Measurements from ENCODE around the gene SORBS2.

Gene SORBS2

GRCh38 chr4:185752872-185753271 is 59.1 kb downstream of the SORBS2 start:
- Histone ChIP-seq H3K79me2 (ENCODE audit: control insufficient read depth, insufficient read depth, low read length) (no peaks in the 10 kb centered on the region), H3K4me2 (ENCODE audit: low read length) (no peak overlapping the region), H3K27me3 (ENCODE audit: insufficient read depth, low read length, poor library complexity) (no peaks in the 10 kb centered on the region), H3K23ac (ENCODE audit: low read length) (no peak overlapping the region), H3K18ac (ENCODE audit: low read length) (no peak overlapping the region), H4K8ac (ENCODE audit: low read depth, low read length) (no peak overlapping the region), H2BK120ac (ENCODE audit: low read depth, low read length) (no peak overlapping the region), H3K9ac (ENCODE audit: low read length) (no peak overlapping the region), H3K4me1 (ENCODE audit: control insufficient read depth, low read depth, low read length) (peaks cover 2% of the 10 kb centered on the region), H2AK5ac (ENCODE audit: low read length) (no peak overlapping the region), H3K56ac (ENCODE audit: low read length) (no peak overlapping the region), H3K36me3 (ENCODE audit: control insufficient read depth, insufficient read depth, low read length) (no peaks in the 10 kb centered on the region), H2BK5ac (ENCODE audit: low read length) (no peak overlapping the region), H4K5ac (ENCODE audit: low read length) (no peak overlapping the region), H3K4ac (ENCODE audit: low read depth, low read length) (no peak overlapping the region), H2BK15ac (replicated peaks; ENCODE audit: low read depth) (no peak overlapping the region), H3K79me1 (ENCODE audit: low read length) (no peaks in the 10 kb centered on the region), H3K4me3 (ENCODE audit: low read length) (no peak overlapping the region), H3K27ac (ENCODE audit: low read depth, low read length) (no peak overlapping the region)
- DNase-seq: no peak
- no CpG with 5 or more reads among the region's 5 CpGs for WGBS (ENCODE audit: extremely low coverage, insufficient coverage, low lambda C conversion rate)

DNA sequence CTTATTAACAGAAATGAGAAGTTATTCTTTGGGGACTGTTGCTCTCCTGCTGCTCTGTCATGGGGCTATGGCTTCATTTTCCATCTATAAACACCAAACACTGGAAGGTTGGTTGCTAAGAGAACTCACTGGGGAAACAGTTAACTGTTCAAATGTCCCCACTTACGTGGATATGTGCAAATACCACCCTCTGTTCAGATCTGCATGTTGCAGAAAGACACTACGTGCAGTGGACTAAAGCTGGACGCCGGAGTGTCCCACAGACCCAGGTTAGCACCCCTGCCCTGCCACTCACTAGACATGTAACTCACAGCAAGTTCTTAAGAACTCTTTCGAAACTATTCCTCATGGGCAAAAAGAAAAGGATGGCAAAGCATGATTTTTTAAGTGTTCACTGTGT is 62.1 kb downstream of the SORBS2 start:
- Histone ChIP-seq H2AK5ac (ENCODE audit: low read length) (no peak overlapping the region), H3K27ac (ENCODE audit: low read depth, low read length) (no peak overlapping the region), H3K4ac (ENCODE audit: low read depth, low read length) (no peak overlapping the region), H3K23ac (ENCODE audit: low read length) (no peak overlapping the region), H3K4me1 (ENCODE audit: control insufficient read depth, low read depth, low read length) (no peaks in the 10 kb centered on the region), H2BK15ac (replicated peaks; ENCODE audit: low read depth) (no peak overlapping the region), H3K79me2 (ENCODE audit: control insufficient read depth, insufficient read depth, low read length) (no peaks in the 10 kb centered on the region), H3K79me1 (ENCODE audit: low read length) (no peaks in the 10 kb centered on the region), H4K5ac (ENCODE audit: low read length) (no peak overlapping the region), H3K9ac (ENCODE audit: low read length) (no peak overlapping the region), H3K4me3 (ENCODE audit: low read length) (no peak overlapping the region), H3K4me2 (ENCODE audit: low read length) (no peak overlapping the region), H3K18ac (ENCODE audit: low read length) (no peak overlapping the region), H3K36me3 (ENCODE audit: control insufficient read depth, insufficient read depth, low read length) (no peaks in the 10 kb centered on the region), H4K8ac (ENCODE audit: low read depth, low read length) (no peak overlapping the region), H2BK120ac (ENCODE audit: low read depth, low read length) (no peak overlapping the region), H2BK5ac (ENCODE audit: low read length) (no peak overlapping the region), H3K27me3 (ENCODE audit: insufficient read depth, low read length, poor library complexity) (no peaks in the 10 kb centered on the region), H3K56ac (ENCODE audit: low read length) (no peak overlapping the region)
- DNase-seq: no peak
- no CpG with 5 or more reads among the region's 5 CpGs for WGBS (ENCODE audit: extremely low coverage, insufficient coverage, low lambda C conversion rate)

- Histone ChIP-seq H3K4me2 (ENCODE audit: low read length) (no peak overlapping the region), H3K9ac (ENCODE audit: low read length) (no peak overlapping the region), H3K4ac (ENCODE audit: low read depth, low read length) (no peak overlapping the region), H3K18ac (ENCODE audit: low read length) (no peak overlapping the region), H3K4me1 (ENCODE audit: control insufficient read depth, low read depth, low read length) (no peaks in the 10 kb centered on the region), H4K5ac (ENCODE audit: low read length) (no peak overlapping the region), H3K4me3 (ENCODE audit: low read length) (no peak overlapping the region), H2BK15ac (replicated peaks; ENCODE audit: low read depth) (no peak overlapping the region), H3K27me3 (ENCODE audit: insufficient read depth, low read length, poor library complexity) (no peaks in the 10 kb centered on the region), H3K79me2 (ENCODE audit: control insufficient read depth, insufficient read depth, low read length) (no peaks in the 10 kb centered on the region), H2AK5ac (ENCODE audit: low read length) (no peak overlapping the region), H4K8ac (ENCODE audit: low read depth, low read length) (no peak overlapping the region), H3K23ac (ENCODE audit: low read length) (no peak overlapping the region), H3K79me1 (ENCODE audit: low read length) (no peaks in the 10 kb centered on the region), H2BK5ac (ENCODE audit: low read length) (no peak overlapping the region), H3K27ac (ENCODE audit: low read depth, low read length) (no peak overlapping the region), H2BK120ac (ENCODE audit: low read depth, low read length) (no peak overlapping the region), H3K56ac (ENCODE audit: low read length) (no peak overlapping the region), H3K36me3 (ENCODE audit: control insufficient read depth, insufficient read depth, low read length) (no peaks in the 10 kb centered on the region)
- WGBS (ENCODE audit: extremely low coverage, insufficient coverage, low lambda C conversion rate): no CpG with 5 or more reads among the region's 3 CpGs
- DNase-seq: no peak
Observed at GRCh38 chr4:185748901-185749390, 63.0 kb downstream of the SORBS2 start.

DNA sequence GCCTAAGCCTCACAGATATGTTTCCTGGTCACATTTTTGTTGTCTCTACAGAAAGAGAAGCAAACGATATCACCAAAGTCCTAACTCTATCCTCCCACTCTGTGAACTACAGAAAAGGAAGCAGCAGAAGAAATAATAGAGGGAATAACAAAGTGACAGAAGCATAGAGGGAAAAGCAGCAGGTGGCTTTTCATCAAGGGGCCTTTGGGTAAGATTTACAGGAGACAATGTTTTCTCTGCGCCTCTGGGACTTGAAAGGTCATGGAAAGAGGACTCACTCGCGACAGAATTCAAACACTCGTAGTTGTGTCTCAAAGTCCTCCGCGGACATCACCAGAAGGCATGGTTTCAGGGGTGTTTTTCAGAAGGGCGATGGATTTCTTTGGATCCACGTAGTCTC is 66.1 kb downstream of the SORBS2 start:
- Histone ChIP-seq H3K36me3 (ENCODE audit: control insufficient read depth, insufficient read depth, low read length) (no peaks in the 10 kb centered on the region), H3K4me1 (ENCODE audit: control insufficient read depth, low read depth, low read length) (no peaks in the 10 kb centered on the region), H2BK15ac (replicated peaks; ENCODE audit: low read depth) (no peak overlapping the region), H3K27me3 (ENCODE audit: insufficient read depth, low read length, poor library complexity) (no peaks in the 10 kb centered on the region), H2AK5ac (ENCODE audit: low read length) (no peak overlapping the region), H3K18ac (ENCODE audit: low read length) (no peak overlapping the region), H3K79me1 (ENCODE audit: low read length) (no peaks in the 10 kb centered on the region), H3K4me2 (ENCODE audit: low read length) (no peak overlapping the region), H3K4me3 (ENCODE audit: low read length) (no peak overlapping the region), H4K5ac (ENCODE audit: low read length) (no peak overlapping the region), H3K79me2 (ENCODE audit: control insufficient read depth, insufficient read depth, low read length) (no peaks in the 10 kb centered on the region), H3K27ac (ENCODE audit: low read depth, low read length) (no peak overlapping the region), H3K23ac (ENCODE audit: low read length) (no peak overlapping the region), H2BK120ac (ENCODE audit: low read depth, low read length) (no peak overlapping the region), H3K56ac (ENCODE audit: low read length) (no peak overlapping the region), H3K9ac (ENCODE audit: low read length) (no peak overlapping the region), H2BK5ac (ENCODE audit: low read length) (no peak overlapping the region), H3K4ac (ENCODE audit: low read depth, low read length) (no peak overlapping the region), H4K8ac (ENCODE audit: low read depth, low read length) (no peak overlapping the region)
- DNase-seq: no peak
- whole genome bisulfite sequencing (ENCODE audit: extremely low coverage, insufficient coverage, low lambda C conversion rate): no CpG with 5 or more reads among the region's 9 CpGs

DNA sequence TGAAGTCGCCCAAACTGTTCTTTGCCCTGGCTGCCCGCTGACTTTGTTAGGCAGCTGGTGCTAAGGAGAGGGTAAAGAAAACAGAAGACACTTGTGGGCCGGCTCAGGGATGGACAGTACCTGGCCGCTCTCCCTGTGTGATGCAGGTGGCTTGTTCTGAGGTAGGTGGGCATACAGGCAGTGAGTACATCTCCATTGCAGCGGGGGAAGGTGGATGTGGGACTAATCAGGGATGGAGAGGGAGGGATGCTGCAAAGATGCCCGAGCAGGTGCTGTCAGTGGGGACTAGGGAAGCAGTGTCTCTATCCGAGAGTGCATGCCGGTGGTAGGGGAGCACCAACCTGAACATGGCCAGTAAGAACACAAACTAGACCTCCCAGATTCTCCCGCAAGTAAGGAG is 67.0 kb downstream of the SORBS2 start:
- H3K56ac ChIP-seq (ENCODE audit: low read length): no peak overlapping the region
- H2BK15ac ChIP-seq (replicated peaks; ENCODE audit: low read depth): no peak overlapping the region
- H2BK120ac ChIP-seq (ENCODE audit: low read depth, low read length): no peak overlapping the region
- H3K79me2 ChIP-seq (ENCODE audit: control insufficient read depth, insufficient read depth, low read length): no peaks in the 10 kb centered on the region
- no peak overlapping the region for H3K4me3 ChIP-seq (ENCODE audit: low read length)
- no peak overlapping the region for H2BK5ac ChIP-seq (ENCODE audit: low read length)
- H3K36me3 ChIP-seq (ENCODE audit: control insufficient read depth, insufficient read depth, low read length): no peaks in the 10 kb centered on the region
- H3K4me2 ChIP-seq (ENCODE audit: low read length): no peak overlapping the region
- no peak overlapping the region for H3K23ac ChIP-seq (ENCODE audit: low read length)
- no peak overlapping the region for H2AK5ac ChIP-seq (ENCODE audit: low read length)
- H3K79me1 ChIP-seq (ENCODE audit: low read length): no peaks in the 10 kb centered on the region
- peaks cover 2% of the 10 kb centered on the region for H3K4me1 ChIP-seq (ENCODE audit: control insufficient read depth, low read depth, low read length)
- H3K27ac ChIP-seq (ENCODE audit: low read depth, low read length): no peak overlapping the region
- H3K4ac ChIP-seq (ENCODE audit: low read depth, low read length): no peak overlapping the region
- H3K9ac ChIP-seq (ENCODE audit: low read length): no peak overlapping the region
- no peak overlapping the region for H4K8ac ChIP-seq (ENCODE audit: low read depth, low read length)
- no peak overlapping the region for H3K18ac ChIP-seq (ENCODE audit: low read length)
- no CpG with 5 or more reads among the region's 9 CpGs for WGBS (ENCODE audit: extremely low coverage, insufficient coverage, low lambda C conversion rate)
- no peaks in the 10 kb centered on the region for H3K27me3 ChIP-seq (ENCODE audit: insufficient read depth, low read length, poor library complexity)
- no peak overlapping the region for H4K5ac ChIP-seq (ENCODE audit: low read length)
- no peak for DNase-seq

- Histone ChIP-seq H3K56ac (ENCODE audit: low read length) (no peak overlapping the region), H3K9ac (ENCODE audit: low read length) (no peak overlapping the region), H2BK15ac (replicated peaks; ENCODE audit: low read depth) (no peak overlapping the region), H3K4me3 (ENCODE audit: low read length) (no peak overlapping the region), H2BK120ac (ENCODE audit: low read depth, low read length) (no peak overlapping the region), H3K27ac (ENCODE audit: low read depth, low read length) (no peak overlapping the region), H3K79me2 (ENCODE audit: control insufficient read depth, insufficient read depth, low read length) (no peaks in the 10 kb centered on the region), H4K8ac (ENCODE audit: low read depth, low read length) (no peak overlapping the region), H3K4ac (ENCODE audit: low read depth, low read length) (no peak overlapping the region), H3K27me3 (ENCODE audit: insufficient read depth, low read length, poor library complexity) (no peaks in the 10 kb centered on the region), H2BK5ac (ENCODE audit: low read length) (no peak overlapping the region), H3K23ac (ENCODE audit: low read length) (no peak overlapping the region), H2AK5ac (ENCODE audit: low read length) (no peak overlapping the region), H3K36me3 (ENCODE audit: control insufficient read depth, insufficient read depth, low read length) (no peaks in the 10 kb centered on the region), H4K5ac (ENCODE audit: low read length) (no peak overlapping the region), H3K4me2 (ENCODE audit: low read length) (no peak overlapping the region), H3K18ac (ENCODE audit: low read length) (no peak overlapping the region), H3K4me1 (ENCODE audit: control insufficient read depth, low read depth, low read length) (peaks cover 2% of the 10 kb centered on the region), H3K79me1 (ENCODE audit: low read length) (no peaks in the 10 kb centered on the region)
- WGBS (ENCODE audit: extremely low coverage, insufficient coverage, low lambda C conversion rate): no CpG with 5 or more reads among the region's 1 CpG
- no peak for DNase-seq
Observed at GRCh38 chr4:185744488-185744862, 67.5 kb downstream of the SORBS2 start.
